Parathyroid adenoma (tissue), 2 donors: ENCODE data around the gene ZNF521.

Experiments
- H2AFZ ChIP-seq: fragments of 300-600 bp; sonication (generic); one replicate; pipeline ENCODE4 v1.7.0; 2017; ENCODE audit warnings: antibody characterized with exemption, mild to moderate bottlenecking
- H3K27ac ChIP-seq: fragments of 300-600 bp; sonication (generic); one replicate; pipeline ENCODE4 v1.7.0; 2017
- H3K27me3 ChIP-seq: fragments of 300-600 bp; sonication (generic); one replicate; pipeline ENCODE4 v1.7.0; 2017; ENCODE audit warnings: low read length; ENCODE audit not compliant: control insufficient read depth, insufficient read depth
- H3K36me3 ChIP-seq: fragments of 300-600 bp; sonication (generic); one replicate; pipeline ENCODE4 v1.7.0; 2017; ENCODE audit warnings: low read length; ENCODE audit not compliant: control insufficient read depth, insufficient read depth
- H3K4me1 ChIP-seq: fragments of 300-600 bp; sonication (generic); one replicate; pipeline ENCODE4 v1.7.0; 2017; ENCODE audit warnings: control low read depth
- H3K4me2 ChIP-seq: fragments of 300-600 bp; sonication (generic); one replicate; pipeline ENCODE4 v1.7.0; 2017; ENCODE audit warnings: low read length
- H3K4me3 ChIP-seq: fragments of 300-600 bp; sonication (generic); one replicate; pipeline ENCODE4 v1.7.0; 2017; ENCODE audit warnings: low read depth, low read length
- H3K79me2 ChIP-seq: fragments of 300-600 bp; sonication (generic); one replicate; pipeline ENCODE4 v1.7.0; 2017; ENCODE audit warnings: control low read depth
- H3K9ac ChIP-seq: fragments of 300-600 bp; sonication (generic); one replicate; pipeline ENCODE4 v1.7.0; 2017; ENCODE audit warnings: mild to moderate bottlenecking
- H3K9me3 ChIP-seq: fragments of 300-600 bp; sonication (generic); one replicate; pipeline ENCODE4 v1.7.0; 2017; ENCODE audit warnings: low read length; ENCODE audit not compliant: control insufficient read depth
- CTCF ChIP-seq: fragments of 300-600 bp; sonication (generic); IDR thresholded peaks from one replicate; pipeline ENCODE4 v1.7.0; 2017; ENCODE audit warnings: antibody characterized with exemption, mild to moderate bottlenecking
- donor health status: primary hyperparathyroidism.

Gene ZNF521

DNA sequence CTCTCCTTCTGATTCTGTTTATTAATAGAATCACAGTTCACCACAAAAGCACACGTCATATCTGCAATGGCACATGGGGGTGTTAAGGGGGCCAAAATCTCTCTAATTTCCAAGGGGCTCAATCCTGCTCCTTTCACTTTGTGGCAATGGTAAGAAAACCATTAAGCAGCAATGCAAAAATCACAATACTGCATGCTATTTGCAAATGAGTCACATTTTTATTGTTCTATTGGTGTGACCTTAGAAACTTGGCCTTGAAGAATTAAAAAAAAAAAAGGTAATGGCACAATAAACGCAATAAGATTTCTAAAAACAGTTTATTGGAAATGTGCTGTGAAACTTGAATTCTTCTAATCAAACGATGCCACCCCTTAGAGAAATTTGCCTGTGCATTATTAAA is 251.5 kb downstream of the ZNF521 start:
- no peaks in the 10 kb centered on the region for H3K79me2 ChIP-seq
- no peak overlapping the region for H3K4me3 ChIP-seq
- no peaks in the 10 kb centered on the region for H3K27me3 ChIP-seq
- no peak overlapping the region for H3K27ac ChIP-seq
- H3K4me1 ChIP-seq, result no peaks in the 10 kb centered on the region
- no peak overlapping the region for H3K9ac ChIP-seq
- H3K9me3 ChIP-seq, result no peaks in the 10 kb centered on the region
- no peak overlapping the region for H2AFZ ChIP-seq
- H3K36me3 ChIP-seq, result no peaks in the 10 kb centered on the region
- no peak for TF ChIP-seq CTCF
- no peak overlapping the region for H3K4me2 ChIP-seq

DNA sequence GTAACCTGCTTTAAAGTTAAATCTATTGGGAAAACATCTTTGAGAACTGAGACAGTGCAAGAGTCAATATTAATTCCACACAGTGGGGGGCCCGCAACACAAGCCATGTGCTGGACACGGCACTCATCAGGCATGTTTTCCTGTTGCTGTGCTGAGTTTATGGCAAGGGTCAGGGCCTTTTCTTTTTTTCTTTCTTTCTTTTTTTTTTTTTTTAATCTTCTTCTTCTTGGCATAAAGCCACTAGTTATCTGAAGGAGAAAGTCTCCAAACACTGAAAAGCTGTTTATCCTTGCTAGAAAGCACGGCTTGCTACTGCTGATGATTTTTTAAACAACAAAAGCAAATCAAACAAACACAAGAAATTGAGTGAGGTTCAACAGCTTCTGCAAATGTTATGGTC is 252.1 kb downstream of the ZNF521 start:
- Histone ChIP-seq H3K4me2 (no peak overlapping the region), H3K79me2 (no peaks in the 10 kb centered on the region), H3K27me3 (no peaks in the 10 kb centered on the region), H3K9me3 (no peaks in the 10 kb centered on the region), H3K4me1 (no peaks in the 10 kb centered on the region), H3K4me3 (no peak overlapping the region), H3K9ac (no peak overlapping the region), H3K27ac (no peak overlapping the region), H2AFZ (no peak overlapping the region), H3K36me3 (no peaks in the 10 kb centered on the region)
- TF ChIP-seq CTCF, result no peak

- Histone ChIP-seq H3K4me1 (no peaks in the 10 kb centered on the region), H3K36me3 (no peaks in the 10 kb centered on the region), H3K27ac (peak overlapping the region; percentile 11), H2AFZ (no peak overlapping the region), H3K79me2 (no peaks in the 10 kb centered on the region), H3K4me3 (no peak overlapping the region), H3K27me3 (no peaks in the 10 kb centered on the region), H3K9ac (no peak overlapping the region), H3K9me3 (no peaks in the 10 kb centered on the region), H3K4me2 (no peak overlapping the region)
- TF ChIP-seq CTCF, result no peak
These were observed 254.4 kb downstream of the ZNF521 start for GRCh38 chr18:25097569-25098056.

GRCh38 chr18:25097057-25097456 is 254.9 kb downstream of the ZNF521 start:
- Histone ChIP-seq H3K79me2 (no peaks in the 10 kb centered on the region), H3K27me3 (no peaks in the 10 kb centered on the region), H2AFZ (no peak overlapping the region), H3K9me3 (no peaks in the 10 kb centered on the region), H3K4me1 (no peaks in the 10 kb centered on the region), H3K4me2 (no peak overlapping the region), H3K9ac (no peak overlapping the region), H3K4me3 (no peak overlapping the region), H3K27ac (no peak overlapping the region), H3K36me3 (no peaks in the 10 kb centered on the region)
- TF ChIP-seq CTCF, result no peak

GRCh38 chr18:25093141-25093540 is 258.8 kb downstream of the ZNF521 start:
- Histone ChIP-seq H2AFZ (no peak overlapping the region), H3K4me2 (no peak overlapping the region)
- TF ChIP-seq CTCF, result no peak

More at GRCh38 chr18:25093141-25093540, 258.8 kb downstream of the ZNF521 start:
- Histone ChIP-seq H3K9me3 (no peaks in the 10 kb centered on the region), H3K79me2 (no peaks in the 10 kb centered on the region), H3K4me3 (no peak overlapping the region), H3K27ac (no peak overlapping the region), H3K36me3 (no peaks in the 10 kb centered on the region), H3K9ac (no peak overlapping the region), H3K4me1 (no peaks in the 10 kb centered on the region), H3K27me3 (no peaks in the 10 kb centered on the region)
